ENCODE measurements around the gene SHLD1. TPM values are rescaled to one million over a fixed set of nuclear protein-coding genes. Genes with fewer than 3 reads are reported as not detected.

Gene SHLD1
- polyA plus RNA-seq, 1 donor from 2014 or later: 15.3 TPM

DNA sequence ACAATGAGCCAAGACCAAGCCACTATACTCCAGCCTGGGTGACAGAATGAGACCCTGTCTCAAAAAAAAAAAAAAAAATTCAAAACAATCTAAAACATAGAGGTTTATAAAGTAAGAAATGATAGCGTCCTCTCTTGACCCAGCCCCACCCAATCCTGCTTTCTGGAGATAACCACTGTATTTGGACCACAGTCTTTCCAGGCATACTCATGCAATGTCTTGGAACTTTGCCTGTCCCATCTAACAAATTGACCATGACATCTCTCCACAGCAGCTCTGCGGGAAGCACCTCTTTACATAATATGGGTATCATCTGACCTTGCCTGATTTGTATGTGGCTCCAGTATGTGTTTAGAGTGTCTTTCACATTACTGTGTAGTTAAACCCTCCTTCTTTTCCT lies 9.1 kb upstream of the SHLD1 start:
- no peaks in the 10 kb centered on the region for H4K20me1 ChIP-seq (ENCODE audit: insufficient read depth)
- no peak overlapping the region for H3K4me3 ChIP-seq (ENCODE audit: low read length)
- no peak overlapping the region for H3K4me2 ChIP-seq (ENCODE audit: low read length)
- H3K9me2 ChIP-seq (ENCODE audit: insufficient read depth, low read length): no peaks in the 10 kb centered on the region
- H3K27me3 ChIP-seq (ENCODE audit: insufficient read depth, low read depth, low read length): no peaks in the 10 kb centered on the region
- TF ChIP-seq MXI1 (conservative IDR thresholded peaks at IDR 0.05; ENCODE audit: poor library complexity, severe bottlenecking): no peak
- TF ChIP-seq TAF1 (IDR thresholded peaks at IDR 0.05; ENCODE audit: low read depth): no peak
- no peak for TF ChIP-seq EP300 (conservative IDR thresholded peaks at IDR 0.05; ENCODE audit: poor library complexity, severe bottlenecking)
- no peak for TF ChIP-seq SMC3 (conservative IDR thresholded peaks at IDR 0.05; ENCODE audit: poor library complexity)
- TF ChIP-seq, protein P1, sequence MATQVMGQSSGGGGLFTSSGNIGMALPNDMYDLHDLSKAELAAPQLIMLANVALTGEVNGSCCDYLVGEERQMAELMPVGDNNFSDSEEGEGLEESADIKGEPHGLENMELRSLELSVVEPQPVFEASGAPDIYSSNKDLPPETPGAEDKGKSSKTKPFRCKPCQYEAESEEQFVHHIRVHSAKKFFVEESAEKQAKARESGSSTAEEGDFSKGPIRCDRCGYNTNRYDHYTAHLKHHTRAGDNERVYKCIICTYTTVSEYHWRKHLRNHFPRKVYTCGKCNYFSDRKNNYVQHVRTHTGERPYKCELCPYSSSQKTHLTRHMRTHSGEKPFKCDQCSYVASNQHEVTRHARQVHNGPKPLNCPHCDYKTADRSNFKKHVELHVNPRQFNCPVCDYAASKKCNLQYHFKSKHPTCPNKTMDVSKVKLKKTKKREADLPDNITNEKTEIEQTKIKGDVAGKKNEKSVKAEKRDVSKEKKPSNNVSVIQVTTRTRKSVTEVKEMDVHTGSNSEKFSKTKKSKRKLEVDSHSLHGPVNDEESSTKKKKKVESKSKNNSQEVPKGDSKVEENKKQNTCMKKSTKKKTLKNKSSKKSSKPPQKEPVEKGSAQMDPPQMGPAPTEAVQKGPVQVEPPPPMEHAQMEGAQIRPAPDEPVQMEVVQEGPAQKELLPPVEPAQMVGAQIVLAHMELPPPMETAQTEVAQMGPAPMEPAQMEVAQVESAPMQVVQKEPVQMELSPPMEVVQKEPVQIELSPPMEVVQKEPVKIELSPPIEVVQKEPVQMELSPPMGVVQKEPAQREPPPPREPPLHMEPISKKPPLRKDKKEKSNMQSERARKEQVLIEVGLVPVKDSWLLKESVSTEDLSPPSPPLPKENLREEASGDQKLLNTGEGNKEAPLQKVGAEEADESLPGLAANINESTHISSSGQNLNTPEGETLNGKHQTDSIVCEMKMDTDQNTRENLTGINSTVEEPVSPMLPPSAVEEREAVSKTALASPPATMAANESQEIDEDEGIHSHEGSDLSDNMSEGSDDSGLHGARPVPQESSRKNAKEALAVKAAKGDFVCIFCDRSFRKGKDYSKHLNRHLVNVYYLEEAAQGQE (IDR thresholded peaks at IDR 0.05; ENCODE audit: borderline replicate concordance): no peak
- no peak for TF ChIP-seq EZH2 (IDR thresholded peaks at IDR 0.05; ENCODE audit: borderline replicate concordance, insufficient read depth, low read length, poor library complexity, severe bottlenecking)
- TF ChIP-seq POLR2AphosphoS5 (IDR thresholded peaks at IDR 0.05): no peak
- TF ChIP-seq, protein P2, sequence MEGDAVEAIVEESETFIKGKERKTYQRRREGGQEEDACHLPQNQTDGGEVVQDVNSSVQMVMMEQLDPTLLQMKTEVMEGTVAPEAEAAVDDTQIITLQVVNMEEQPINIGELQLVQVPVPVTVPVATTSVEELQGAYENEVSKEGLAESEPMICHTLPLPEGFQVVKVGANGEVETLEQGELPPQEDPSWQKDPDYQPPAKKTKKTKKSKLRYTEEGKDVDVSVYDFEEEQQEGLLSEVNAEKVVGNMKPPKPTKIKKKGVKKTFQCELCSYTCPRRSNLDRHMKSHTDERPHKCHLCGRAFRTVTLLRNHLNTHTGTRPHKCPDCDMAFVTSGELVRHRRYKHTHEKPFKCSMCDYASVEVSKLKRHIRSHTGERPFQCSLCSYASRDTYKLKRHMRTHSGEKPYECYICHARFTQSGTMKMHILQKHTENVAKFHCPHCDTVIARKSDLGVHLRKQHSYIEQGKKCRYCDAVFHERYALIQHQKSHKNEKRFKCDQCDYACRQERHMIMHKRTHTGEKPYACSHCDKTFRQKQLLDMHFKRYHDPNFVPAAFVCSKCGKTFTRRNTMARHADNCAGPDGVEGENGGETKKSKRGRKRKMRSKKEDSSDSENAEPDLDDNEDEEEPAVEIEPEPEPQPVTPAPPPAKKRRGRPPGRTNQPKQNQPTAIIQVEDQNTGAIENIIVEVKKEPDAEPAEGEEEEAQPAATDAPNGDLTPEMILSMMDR (IDR thresholded peaks at IDR 0.05; ENCODE audit: poor library complexity, severe bottlenecking): no peak
- TF ChIP-seq RAD21 (conservative IDR thresholded peaks at IDR 0.05): no peak
- H3K36me3 ChIP-seq (ENCODE audit: insufficient read depth, low read length): no peaks in the 10 kb centered on the region
- H2AFZ ChIP-seq (ENCODE audit: low read depth, low read length): no peak overlapping the region
- no peaks in the 10 kb centered on the region for H3K79me2 ChIP-seq (replicated peaks; ENCODE audit: insufficient read depth, low read length)
- H3F3A ChIP-seq (ENCODE audit: insufficient read depth, low read length, poor library complexity, severe bottlenecking): no peaks in the 10 kb centered on the region
- no peak overlapping the region for H3K9ac ChIP-seq (ENCODE audit: low read length)
- H3K27ac ChIP-seq (ENCODE audit: low read length): no peak overlapping the region
- no peaks in the 10 kb centered on the region for H3K9me3 ChIP-seq (ENCODE audit: low read length)

DNA sequence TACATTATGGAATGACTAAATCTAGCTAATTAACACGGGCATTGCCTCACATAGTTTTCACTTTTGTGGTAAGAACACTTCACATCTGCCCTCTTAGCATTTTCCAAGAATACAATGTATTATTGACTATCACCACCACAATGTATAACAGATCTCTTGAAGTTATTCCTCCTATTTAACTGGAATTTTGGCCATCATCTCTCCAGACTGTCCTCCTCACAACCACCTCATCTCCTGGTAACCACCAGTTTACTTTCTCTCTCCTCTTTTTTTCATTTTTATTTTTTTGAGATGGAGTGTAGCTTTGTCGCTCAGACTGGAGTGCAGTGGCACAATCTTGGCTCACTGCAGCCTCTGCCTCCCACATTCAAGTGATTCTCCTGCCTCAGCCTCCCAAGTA lies 8.2 kb upstream of the SHLD1 start:
- no peaks in the 10 kb centered on the region for H3F3A ChIP-seq (ENCODE audit: insufficient read depth, low read length, poor library complexity, severe bottlenecking)
- H3K27me3 ChIP-seq (ENCODE audit: insufficient read depth, low read depth, low read length): no peaks in the 10 kb centered on the region
- H3K9ac ChIP-seq (ENCODE audit: low read length): no peak overlapping the region
- H3K9me2 ChIP-seq (ENCODE audit: insufficient read depth, low read length): no peaks in the 10 kb centered on the region
- no peaks in the 10 kb centered on the region for H3K9me3 ChIP-seq (ENCODE audit: low read length)
- TF ChIP-seq RAD21 (conservative IDR thresholded peaks at IDR 0.05): no peak
- TF ChIP-seq, protein P1 (IDR thresholded peaks at IDR 0.05; ENCODE audit: borderline replicate concordance): no peak
- TF ChIP-seq, protein P2 (IDR thresholded peaks at IDR 0.05; ENCODE audit: poor library complexity, severe bottlenecking): no peak
- no peak for TF ChIP-seq EZH2 (IDR thresholded peaks at IDR 0.05; ENCODE audit: borderline replicate concordance, insufficient read depth, low read length, poor library complexity, severe bottlenecking)
- TF ChIP-seq TAF1 (IDR thresholded peaks at IDR 0.05; ENCODE audit: low read depth): no peak
- no peak for TF ChIP-seq MXI1 (conservative IDR thresholded peaks at IDR 0.05; ENCODE audit: poor library complexity, severe bottlenecking)
- no peak for TF ChIP-seq EP300 (conservative IDR thresholded peaks at IDR 0.05; ENCODE audit: poor library complexity, severe bottlenecking)
- no peak for TF ChIP-seq SMC3 (conservative IDR thresholded peaks at IDR 0.05; ENCODE audit: poor library complexity)
- no peak for TF ChIP-seq POLR2AphosphoS5 (IDR thresholded peaks at IDR 0.05)
- no peak overlapping the region for H2AFZ ChIP-seq (ENCODE audit: low read depth, low read length)
- no peaks in the 10 kb centered on the region for H4K20me1 ChIP-seq (ENCODE audit: insufficient read depth)
- H3K36me3 ChIP-seq (ENCODE audit: insufficient read depth, low read length): no peaks in the 10 kb centered on the region
- H3K79me2 ChIP-seq (replicated peaks; ENCODE audit: insufficient read depth, low read length): no peaks in the 10 kb centered on the region
- H3K4me3 ChIP-seq (ENCODE audit: low read length): no peak overlapping the region
- no peak overlapping the region for H3K27ac ChIP-seq (ENCODE audit: low read length)
- H3K4me2 ChIP-seq (ENCODE audit: low read length): no peak overlapping the region
